Measurements from ENCODE around the gene STPG1.

- TF ChIP-seq CTCF (IDR thresholded peaks at IDR 0.05): no peak
- no peak for TF ChIP-seq POLR2A (IDR thresholded peaks at IDR 0.05; ENCODE audit: low read depth)
These were observed 39.4 kb upstream of the STPG1 start for GRCh38 chr1:24452922-24453485.
